Glomerular visceral epithelial cell (primary cell): ENCODE data around the gene PDZD7.

Experiments used
- DNase-seq: peaks from one replicate; pipeline ENCODE4 v3.0.0-alpha.2; 2016; ENCODE audit errors: extremely low spot score

The PDZD7 gene

DNA sequence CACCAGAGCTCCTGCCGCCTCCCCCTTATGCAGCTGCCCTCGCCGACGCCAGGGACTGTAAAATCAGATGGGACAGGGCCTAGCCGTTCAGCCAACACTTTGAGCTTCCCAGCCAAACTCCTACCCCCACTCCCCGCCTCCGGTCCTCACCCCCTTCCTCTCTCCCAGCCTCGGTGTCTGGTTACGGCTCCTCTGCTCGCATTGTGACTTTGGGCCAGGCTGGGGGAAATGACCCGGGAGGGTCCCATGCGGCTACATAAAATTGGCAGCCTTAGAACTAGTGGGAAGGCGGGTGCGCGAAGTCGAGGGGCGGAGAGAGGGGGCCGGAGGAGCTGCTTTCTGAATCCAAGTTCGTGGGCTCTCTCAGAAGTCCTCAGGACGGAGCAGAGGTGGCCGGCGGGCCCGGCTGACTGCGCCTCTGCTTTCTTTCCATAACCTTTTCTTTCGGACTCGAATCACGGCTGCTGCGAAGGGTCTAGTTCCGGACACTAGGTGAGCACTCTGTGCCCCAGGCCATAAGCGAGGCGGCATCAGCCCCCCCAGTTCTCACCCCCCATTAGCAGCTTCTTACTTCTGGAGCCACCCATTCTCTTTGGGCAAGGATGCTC, 30.8 kb upstream of the PDZD7 start, which contains the start of gene KAZALD1:
TSS of gene KAZALD1 (plus strand) at position 366 of the 608 bp plus-strand sequence. CDS start 604 bp downstream, outside the sequence.
- no peak for DNase-seq

DNA sequence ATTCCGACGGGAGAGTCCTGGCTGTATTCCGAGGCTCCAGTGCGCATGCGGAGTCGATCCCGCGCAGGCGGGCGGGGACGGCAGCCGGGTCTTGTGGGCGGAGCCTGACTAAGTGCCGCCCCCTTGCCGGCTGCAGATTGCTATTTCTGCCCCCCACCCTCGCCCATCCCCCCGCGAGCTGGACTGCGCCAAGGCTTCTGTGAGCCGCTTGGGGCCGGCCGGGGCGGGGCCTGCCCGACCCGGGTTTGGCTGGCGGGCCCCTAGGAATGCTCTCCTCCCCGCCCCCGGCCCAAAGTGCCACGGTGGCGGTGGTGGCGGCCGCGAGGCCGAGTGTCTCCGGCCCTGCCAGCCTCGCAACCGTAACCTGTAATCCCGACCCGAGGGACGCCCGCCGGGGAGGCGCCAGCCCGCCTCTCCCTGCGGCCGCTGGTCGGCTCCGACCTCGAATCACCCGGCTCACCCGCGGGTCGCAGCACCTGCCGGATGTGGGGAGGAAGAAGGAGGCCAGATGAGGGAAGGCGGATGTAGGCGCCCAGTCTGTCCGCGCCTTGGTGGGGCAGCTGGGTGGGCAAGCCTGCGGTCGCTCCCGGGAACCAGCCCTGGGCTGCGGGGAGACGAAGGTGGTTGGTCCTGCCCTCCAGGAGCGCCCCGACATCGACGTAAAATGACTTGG, 30.2 kb upstream of the PDZD7 start:
- DNase-seq = peak; percentile 98

DNA sequence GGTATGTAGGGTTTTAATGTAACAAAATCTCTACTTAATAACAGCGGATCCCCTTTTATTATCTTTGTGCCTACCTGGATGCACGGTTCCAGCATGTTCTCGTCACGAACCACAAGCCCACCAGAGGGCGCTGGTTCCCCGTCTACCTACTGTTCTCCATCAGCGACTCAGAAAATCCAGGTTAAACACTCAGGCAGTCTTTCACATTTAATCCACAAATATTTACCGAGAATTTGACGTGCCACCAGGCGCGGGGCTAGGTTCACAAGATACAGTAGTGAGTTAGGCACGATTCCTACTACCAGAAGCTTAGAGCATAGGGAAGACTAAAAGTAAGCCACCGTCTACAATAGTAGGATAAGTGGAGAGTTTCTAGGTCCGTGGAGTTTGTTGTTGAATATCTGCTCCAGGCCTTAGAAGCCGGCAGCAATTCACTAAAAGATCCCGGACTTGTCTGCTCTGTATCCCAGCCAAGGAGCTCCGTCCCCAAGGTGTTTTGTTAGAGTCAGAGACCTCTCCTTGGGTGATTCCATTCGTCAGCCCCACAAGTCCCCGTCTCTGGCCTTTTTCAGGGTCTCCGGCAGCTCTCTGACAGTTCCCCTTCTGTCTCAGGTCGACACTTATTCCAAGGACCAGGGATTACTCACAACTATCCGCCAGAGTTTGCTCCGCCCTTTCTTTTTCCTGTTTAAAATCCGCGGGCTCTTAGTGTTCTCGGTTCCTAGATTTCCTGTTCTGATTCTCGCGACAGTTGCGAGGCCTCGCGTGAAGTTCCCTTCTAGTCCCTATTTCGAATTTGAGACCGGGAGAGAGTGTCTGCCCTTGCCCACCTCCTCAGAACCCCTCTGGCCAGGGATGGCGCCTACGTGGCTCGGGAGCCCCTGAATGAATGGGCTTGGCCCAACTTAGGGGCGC, 29.4 kb upstream of the PDZD7 start:
- DNase-seq = peak; percentile 96

DNA sequence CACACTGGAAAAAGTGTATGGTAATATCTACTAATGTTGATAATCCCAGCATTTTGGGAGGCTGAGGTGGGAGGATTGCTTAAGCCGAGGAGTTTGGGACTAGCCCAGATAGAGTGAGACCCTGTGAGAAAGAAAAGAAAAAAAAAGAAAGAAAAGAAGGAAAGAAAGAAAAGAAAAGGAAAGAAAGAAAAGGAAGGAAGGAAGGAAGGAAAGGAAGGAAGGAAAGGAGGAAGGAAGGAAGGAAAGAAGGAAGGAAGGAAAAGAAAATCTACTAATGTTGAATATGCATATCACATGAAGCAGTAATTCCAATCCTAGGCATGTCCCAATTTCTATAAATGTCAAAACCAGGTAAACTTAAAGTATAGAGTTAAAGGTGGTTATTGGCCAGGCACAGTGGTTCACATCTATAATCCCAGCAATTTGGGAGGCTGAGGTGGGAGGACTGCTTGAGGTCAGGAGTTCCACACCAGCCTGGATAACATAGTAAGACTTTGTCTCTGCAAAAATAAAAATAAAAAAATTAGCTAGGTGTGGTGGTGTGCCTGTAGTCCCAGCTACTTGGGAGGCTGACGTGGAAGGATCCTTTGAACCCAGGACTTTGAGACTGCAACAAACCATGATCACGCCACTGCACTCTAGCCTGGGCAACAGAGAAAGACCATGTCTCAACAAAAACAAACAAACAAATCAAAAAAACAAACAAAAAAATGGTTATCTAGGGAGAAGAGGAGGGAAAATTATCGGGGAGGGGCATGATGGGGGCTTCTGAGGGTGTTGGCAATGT, 25.6 kb upstream of the PDZD7 start:
- no peak for DNase-seq

DNA sequence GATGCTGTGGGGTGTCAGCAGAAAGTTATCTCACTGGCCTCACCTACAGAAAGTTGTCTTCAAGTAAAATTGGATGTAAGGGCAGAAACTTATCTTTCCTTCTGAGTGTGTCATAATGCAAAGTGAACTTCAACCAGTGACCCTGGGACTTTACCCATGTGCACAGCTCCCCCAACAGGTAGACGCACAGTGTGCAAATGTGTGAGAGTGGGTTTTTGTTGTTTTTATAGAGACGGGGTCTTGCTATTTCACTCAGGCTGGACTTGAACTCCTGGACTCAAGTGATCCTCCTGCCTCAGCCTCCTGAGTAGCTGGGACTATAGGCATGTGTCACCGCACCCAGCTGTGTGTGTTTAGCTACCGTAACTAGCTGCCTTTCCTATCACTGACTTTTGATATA, 24.5 kb upstream of the PDZD7 start:
- DNase-seq = no peak

- DNase-seq = no peak
Measured at GRCh38 chr10:101054876-101055275, 23.9 kb upstream of the PDZD7 start.

DNA sequence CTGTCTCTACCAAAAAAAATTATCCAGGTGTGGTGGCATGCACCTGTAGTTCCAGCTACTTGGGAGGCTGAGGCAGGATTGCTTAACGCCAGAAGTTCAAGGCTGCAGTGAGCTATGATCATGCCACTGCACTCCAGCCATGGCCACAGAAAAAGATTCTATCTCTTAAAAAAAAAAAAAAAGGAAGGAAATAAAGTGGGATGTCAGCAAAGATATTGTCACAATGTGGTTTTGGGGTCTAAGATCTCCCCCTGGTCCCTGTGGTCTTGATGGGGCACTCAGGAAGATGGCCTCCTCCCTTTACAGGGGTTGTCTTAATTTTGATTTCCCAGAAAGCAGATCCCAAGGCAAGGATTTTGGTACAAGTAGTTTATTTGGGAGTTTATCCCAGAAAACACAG, 23.4 kb upstream of the PDZD7 start:
- DNase-seq = no peak

- DNase-seq = no peak
Measured at GRCh38 chr10:101053516-101053915, 22.6 kb upstream of the PDZD7 start.

DNA sequence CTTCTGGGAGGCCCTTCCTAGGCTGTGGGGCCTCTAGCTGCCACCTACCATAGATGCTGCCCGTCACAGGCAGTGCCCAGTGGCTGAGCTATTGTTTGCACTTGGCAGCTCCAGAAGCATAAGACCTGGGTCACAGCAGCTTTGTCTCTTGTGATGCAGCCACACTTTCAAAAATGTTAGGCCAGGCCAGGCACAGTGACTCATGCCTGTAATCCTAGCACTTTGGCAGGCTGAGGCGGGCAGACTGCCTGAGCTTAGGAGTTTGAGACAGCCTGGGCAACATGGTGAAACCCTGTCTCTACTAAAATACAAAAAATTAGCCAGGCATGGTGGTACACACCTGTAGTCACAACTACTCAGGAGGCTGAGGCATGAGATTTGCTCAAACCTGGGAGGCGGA, 21.4 kb upstream of the PDZD7 start:
- DNase-seq = peak; percentile 57

- peak; percentile 71 for DNase-seq
Measured at GRCh38 chr10:101050208-101051069, 19.5 kb upstream of the PDZD7 start.

DNA sequence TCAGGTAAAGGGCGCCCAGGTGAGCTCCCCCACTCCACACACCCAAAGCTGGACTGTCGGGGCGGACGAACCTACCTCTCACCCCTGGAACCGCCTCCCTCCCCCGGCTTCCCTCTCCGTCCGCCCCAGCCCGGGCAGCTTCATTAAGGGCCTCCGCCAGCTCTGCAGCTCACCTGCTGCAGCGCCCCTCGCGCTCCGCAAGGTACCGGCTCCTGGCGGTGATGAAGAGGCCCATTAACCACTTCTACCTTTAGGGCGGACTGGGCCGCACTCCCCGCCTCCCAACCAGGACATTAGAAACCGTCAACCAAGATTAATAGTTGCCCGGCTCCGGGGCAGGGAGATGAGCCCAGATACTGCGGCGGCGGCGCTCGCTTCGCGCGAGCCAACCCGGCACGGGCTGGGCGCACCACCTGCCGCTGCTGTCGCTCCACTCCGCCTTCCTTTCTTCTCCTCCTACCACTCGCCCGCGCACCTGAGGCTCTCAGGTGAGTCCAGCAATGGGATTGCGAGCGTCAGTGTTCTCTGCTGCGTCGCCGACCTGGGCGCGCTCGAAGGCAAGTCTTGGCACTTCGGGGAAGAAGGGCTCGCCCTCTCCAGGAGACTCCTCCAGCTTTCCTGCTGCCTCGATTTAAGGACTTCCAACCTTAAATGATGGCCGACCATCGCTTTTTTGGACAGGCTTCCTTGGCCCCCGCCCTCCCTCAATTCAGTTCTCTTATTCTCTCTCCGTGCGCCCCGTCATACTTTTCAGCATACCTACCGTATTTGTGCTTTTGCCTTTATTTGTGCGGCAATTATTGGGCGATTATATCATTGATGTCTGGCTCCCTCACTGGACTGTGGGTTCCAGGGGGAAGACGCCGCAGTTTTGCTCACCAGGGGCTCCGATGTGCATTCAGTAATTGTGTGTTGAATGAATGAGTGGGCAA, 17.3 kb upstream of the PDZD7 start:
- DNase-seq = no peak

DNA sequence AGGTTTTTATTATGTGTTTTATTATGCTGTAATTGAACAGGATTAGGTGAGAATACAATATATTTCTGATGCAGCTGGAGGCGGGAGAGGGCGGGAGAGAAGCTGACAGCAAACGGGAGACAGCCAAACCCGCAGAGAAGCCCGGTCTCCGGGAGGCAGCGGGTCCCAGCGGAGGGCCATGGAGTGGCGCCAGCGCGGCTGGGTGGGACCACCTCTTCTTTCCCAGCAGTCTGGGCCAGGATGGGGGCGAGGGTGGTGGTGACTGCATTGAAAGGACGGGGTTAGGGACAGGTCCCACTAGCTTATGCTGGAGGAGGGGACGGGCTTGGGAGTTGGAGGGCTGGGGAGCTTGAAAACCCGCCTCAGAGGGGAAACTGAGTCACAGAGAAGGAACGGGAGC, 16.3 kb upstream of the PDZD7 start:
- no peak for DNase-seq

DNA sequence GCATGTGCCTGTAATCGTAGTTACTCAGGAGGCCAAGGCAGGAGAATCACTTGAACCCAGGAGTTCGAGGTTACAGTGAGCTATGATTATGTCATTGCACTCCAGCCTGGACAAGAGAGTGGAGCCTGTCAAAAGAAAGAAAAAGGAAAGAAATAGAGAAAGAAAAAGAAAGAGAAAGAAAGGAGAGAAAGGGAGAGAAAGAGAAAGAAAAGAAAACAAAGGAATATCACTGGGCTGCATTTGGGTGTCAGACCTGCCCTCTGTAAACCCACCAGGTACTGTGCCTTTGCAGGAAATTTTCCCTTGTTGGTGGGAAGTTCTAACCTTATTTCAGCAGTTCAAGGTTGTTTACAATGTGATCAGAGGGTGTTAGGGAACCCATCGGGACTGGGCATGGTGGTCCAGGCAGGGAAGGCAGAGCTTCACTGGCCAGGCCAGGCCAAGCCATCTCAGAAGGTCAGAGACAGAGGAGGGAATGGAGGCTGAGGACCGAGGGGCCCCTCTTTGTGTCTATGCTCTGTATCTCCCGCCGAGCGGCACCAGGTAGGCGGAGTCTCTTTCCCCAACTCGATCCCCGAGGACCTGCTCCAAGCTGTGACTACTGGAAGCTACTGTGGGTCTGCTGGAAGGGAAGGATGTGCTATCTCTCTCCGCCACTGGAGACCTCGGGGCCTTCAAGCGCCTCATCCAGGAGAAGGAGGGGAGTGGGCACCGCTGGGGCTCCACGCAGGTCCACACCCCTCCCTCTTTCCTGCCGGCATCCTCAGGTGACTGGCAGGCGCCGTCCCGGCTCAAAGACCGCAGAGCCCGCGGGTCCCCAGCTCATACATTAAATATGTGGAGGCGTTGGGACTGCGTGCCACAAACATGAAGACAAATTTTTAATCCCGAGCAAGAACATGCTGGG, 15.7 kb upstream of the PDZD7 start:
- no peak for DNase-seq

- no peak for DNase-seq
Measured at GRCh38 chr10:101044117-101044516, 13.2 kb upstream of the PDZD7 start.

DNA sequence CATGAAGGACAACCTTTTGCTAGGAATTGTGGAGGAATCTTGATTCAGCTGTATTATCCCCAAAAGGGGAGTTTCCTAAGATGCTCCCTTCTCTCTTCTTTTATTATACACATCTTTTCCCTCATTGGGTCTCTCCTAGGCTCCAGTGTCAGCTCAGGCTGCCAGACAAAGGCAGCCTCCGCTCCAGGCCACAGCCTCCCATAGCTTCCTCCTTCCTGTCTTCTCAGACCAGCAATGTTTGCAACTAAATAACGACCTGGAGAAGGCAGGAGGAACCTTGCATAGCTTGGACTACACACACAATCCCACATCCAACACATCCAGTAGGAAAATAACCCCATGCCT, 12.4 kb upstream of the PDZD7 start:
- DNase-seq = no peak

DNA sequence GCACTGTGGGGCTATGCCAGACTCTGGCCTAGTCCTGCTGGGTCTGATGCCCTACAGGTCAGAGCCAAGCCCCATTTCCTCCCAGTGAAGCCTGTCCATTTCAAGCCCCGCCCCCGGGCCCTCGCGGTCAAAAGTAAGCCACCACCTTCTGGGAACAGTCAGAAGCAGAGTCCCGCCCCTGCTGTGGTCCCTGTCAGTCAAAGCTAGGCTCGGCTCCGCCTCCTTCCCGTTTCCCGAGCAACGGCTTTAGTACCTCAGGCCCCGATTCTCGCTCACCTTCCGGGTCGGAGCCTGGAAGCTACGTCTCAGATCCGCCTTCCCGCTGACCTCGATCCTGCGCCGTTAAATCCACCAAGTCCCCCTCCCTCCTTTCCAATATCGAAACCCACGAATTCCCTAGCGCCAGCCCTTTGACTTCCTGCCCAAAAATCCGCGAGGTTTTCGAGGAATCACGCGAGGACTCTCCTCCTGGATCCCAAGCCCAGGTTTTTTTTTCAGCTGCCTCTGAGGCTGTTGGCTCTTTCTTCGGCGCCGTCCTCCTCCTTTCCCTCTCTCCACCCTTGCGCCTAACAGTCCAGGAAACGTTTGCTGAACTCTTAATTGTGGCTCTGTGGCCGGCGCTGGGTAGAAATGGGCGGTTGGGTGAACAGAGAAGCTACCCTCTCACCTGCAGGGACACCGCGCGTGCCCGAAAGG, 11.9 kb upstream of the PDZD7 start:
- DNase-seq = peak; percentile 99

- DNase-seq = no peak
Measured at GRCh38 chr10:101042118-101042517, 11.2 kb upstream of the PDZD7 start.

- peak; percentile 88 for DNase-seq
Measured at GRCh38 chr10:101041252-101041761, 10.4 kb upstream of the PDZD7 start.
